Bronchial epithelial cell (primary cell): ENCODE data around the gene SPAST. TPM values are rescaled to one million over a fixed set of nuclear protein-coding genes. Genes with fewer than 3 reads are reported as not detected.
"Not testable (repeated sequence)": the region's sequence is repeated elsewhere in the genome, so short reads cannot be mapped to it uniquely, and the experiment has no call there.

ENCODE experiments used
- DNase-seq: peaks from one replicate; pipeline ENCODE4 v3.0.0-alpha.2; 2010; ENCODE audit warnings: low read depth
- FAIRE-seq: peaks from 2 replicates; lab custom pipeline; 2011; peaks lifted over from hg19 to GRCh38; lab: Jason Lieb, UNC
- H3K27me3 ChIP-seq: 2 replicates; pipeline ENCODE4 v1.5.1; 2011; ENCODE audit warnings: low read length; ENCODE audit not compliant: control insufficient read depth, insufficient read depth
- H3K36me3 ChIP-seq: 2 replicates; pipeline ENCODE4 v1.5.1; 2011; ENCODE audit warnings: low read length; ENCODE audit not compliant: control insufficient read depth, insufficient read depth
- H3K4me3 ChIP-seq: 2 replicates; pipeline ENCODE4 v1.5.1; 2011; ENCODE audit warnings: mild to moderate bottlenecking, low read depth, low read length, control low read depth
- total RNA-seq: library from RNA; depleted of rRNA; stranded (reverse); fragments of >200 nt; gene quantifications from 2 replicates; pipeline ENCODE4 v1.2.1, GENCODE V29; 2014
- TF ChIP-seq, protein P1 (sequence below): IDR thresholded peaks from 2 replicates; pipeline ENCODE4 v1.5.1; 2011; ENCODE audit warnings: mild to moderate bottlenecking, moderate library complexity, low read length, control low read depth, inconsistent platforms; ENCODE audit not compliant: insufficient read depth, severe bottlenecking

The SPAST gene
- total RNA-seq = 22.7 and 25.5 TPM in 2 replicates

GRCh38 chr2:32063310-32064020, at the start of gene SPAST:
SPAST (plus strand) TSS chr2:32063556; CDS start chr2:32063832, 276 bp downstream.
- DNase-seq (peak; percentile 89), FAIRE-seq (no peak)
- TF ChIP-seq, protein P1, sequence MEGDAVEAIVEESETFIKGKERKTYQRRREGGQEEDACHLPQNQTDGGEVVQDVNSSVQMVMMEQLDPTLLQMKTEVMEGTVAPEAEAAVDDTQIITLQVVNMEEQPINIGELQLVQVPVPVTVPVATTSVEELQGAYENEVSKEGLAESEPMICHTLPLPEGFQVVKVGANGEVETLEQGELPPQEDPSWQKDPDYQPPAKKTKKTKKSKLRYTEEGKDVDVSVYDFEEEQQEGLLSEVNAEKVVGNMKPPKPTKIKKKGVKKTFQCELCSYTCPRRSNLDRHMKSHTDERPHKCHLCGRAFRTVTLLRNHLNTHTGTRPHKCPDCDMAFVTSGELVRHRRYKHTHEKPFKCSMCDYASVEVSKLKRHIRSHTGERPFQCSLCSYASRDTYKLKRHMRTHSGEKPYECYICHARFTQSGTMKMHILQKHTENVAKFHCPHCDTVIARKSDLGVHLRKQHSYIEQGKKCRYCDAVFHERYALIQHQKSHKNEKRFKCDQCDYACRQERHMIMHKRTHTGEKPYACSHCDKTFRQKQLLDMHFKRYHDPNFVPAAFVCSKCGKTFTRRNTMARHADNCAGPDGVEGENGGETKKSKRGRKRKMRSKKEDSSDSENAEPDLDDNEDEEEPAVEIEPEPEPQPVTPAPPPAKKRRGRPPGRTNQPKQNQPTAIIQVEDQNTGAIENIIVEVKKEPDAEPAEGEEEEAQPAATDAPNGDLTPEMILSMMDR = peak; percentile 67
- Histone ChIP-seq H3K27me3 (no peaks in the 10 kb centered on the region), H3K4me3 (peak within 1 kb of the TSS; percentile 54), H3K36me3 (no peaks in the 10 kb centered on the region)

DNA sequence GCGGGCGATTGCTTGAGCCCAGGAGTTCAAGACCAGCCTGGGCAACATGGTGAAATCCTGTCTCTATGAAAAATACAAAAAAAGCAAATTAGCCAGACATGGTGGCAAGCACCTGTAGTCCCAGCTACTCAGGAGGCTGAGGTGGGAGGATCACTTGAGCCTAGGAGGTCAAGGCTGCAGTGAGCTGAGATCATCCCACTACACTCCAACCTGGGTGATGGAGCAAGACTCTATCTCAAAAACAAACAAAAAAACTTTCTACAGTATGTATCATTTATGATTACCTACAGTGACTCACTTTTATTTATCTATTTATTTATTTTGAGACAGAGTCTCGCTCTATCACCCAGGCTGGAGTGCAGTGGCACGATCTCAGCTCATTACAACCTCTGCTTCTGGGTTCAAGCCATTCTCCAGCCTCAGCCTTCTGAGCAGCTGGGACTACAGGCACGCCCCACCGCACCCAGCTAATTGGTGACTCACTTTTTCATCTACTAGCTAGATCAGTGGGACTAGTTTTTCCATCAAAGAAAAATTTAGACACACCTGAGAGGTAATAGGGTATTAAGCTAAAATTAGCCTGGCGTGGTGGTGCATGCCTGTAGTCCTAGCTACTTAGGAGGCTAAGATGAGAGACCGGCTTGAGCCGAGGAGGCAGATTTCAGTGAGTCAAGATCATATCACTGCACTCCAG, 44.4 kb upstream of the SPAST start:
- not testable (repeated sequence) for FAIRE-seq, H3K27me3 ChIP-seq, H3K4me3 ChIP-seq, H3K36me3 ChIP-seq
- DNase-seq = peak; percentile 68

DNA sequence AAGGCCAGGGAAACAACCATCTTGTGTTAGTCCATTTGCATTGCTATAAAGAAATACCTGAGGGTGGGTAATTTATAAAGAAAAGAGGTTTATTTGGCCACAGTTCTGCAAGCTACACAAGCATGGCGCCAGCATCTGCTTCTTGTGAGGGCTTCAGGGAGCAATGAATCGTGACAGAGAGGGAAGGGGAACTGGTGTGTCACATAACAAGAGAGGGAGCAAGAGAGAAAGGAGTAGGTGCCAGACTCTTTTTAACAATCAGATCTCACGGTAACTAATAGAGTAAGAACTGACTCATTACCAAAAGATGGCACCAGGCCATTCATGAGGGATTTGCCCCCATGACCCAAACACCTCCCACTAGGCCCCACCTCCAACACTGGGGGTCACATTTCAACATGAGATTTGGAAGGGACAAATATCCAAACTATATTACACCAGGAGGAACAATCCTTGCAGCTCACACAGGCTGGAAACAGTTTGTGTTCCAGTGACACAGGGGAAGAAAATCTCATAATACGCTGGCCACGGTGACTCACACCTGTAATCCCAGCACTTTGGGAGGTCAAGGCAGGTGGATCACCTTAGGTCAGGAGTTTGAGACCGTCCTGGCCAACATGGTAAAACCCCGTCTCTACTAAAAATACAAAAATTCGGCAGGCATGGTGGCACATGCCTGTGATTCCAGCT, 29.0 kb upstream of the SPAST start:
- not testable (repeated sequence) for H3K4me3 ChIP-seq, H3K27me3 ChIP-seq, H3K36me3 ChIP-seq, FAIRE-seq
- DNase-seq = peak; percentile 27

GRCh38 chr2:32039447-32040219, 23.7 kb upstream of the SPAST start, which contains the start of gene DPY30:
DPY30 (minus strand) TSS chr2:32039805; CDS start chr2:32039456, 349 bp downstream.
- Histone ChIP-seq H3K4me3 (peak within 1 kb of the TSS; percentile 68), H3K36me3 (no peaks in the 10 kb centered on the region), H3K27me3 (no peaks in the 10 kb centered on the region)
- FAIRE-seq (no peak), DNase-seq (peak; percentile 87)
- TF ChIP-seq, protein P1 = no peak

GRCh38 chr2:32043561-32043960, 19.8 kb upstream of the SPAST start:
- no peak for FAIRE-seq
- H3K4me3 ChIP-seq = no peak overlapping the region
- no peak for DNase-seq
- no peaks in the 10 kb centered on the region for H3K36me3 ChIP-seq
- H3K27me3 ChIP-seq = no peaks in the 10 kb centered on the region
- TF ChIP-seq, protein P1 = no peak

DNA sequence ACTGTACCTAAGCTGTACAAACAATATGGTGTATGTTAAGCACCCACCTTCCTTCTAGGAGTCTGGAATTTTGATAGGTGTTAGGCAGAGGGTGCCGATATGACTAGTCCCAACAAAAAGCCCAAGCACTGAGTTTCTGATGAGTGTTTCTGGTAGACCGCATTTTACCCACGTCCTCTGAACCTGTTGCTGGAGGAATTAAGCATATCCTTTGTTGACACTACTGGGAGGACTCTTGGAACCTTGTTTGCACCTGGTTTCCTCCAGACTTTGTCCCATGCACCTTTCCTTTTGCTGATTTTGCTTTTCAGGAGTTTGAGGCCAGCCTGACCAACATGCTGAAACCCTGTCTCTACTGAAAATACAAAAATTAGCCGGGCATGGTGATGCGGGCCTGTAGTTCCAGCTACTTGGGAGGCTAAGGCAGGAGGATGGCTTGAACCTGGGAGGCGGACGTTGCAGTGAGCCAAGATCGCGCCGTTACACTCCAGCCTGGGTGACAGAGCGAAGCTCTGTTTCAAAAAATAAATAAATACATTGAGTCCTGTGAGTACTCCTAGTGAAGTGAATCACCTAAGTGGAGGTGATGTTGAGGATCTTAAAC, 11.4 kb upstream of the SPAST start:
- H3K36me3 ChIP-seq = no peaks in the 10 kb centered on the region
- no peak for FAIRE-seq

DNA sequence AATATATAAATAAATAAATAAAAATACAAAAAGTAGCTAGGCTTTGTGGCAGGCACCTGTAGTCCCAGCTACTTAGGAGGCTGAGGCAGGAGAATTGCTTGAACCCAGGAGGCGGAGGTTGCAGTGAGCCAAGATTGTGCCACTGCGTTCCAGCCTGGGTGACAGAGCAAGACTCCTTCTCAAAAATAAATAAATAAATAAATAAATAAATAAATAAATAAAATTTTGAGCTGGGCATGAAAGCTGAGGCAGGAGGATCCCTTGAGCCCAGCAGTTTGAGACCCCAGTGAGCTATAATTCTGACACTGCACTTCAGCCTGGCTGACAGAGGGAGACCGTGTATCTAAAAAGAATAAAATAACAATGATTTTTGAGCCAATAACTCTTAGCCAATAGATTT, 8.8 kb upstream of the SPAST start:
- not testable (repeated sequence) for H3K36me3 ChIP-seq, H3K4me3 ChIP-seq, FAIRE-seq, H3K27me3 ChIP-seq, DNase-seq

More for the DNA sequence above, 11.4 kb upstream of the SPAST start:
- no peaks in the 10 kb centered on the region for H3K27me3 ChIP-seq
- no peak overlapping the region for H3K4me3 ChIP-seq
- TF ChIP-seq, protein P1 = no peak
- DNase-seq = no peak
